ENCODE data around the gene TAAR6.

GRCh38 chr6:132552372-132552771 is 17.8 kb upstream of the TAAR6 start, which contains the start of gene TAAR8:
- TF ChIP-seq, protein P1, sequence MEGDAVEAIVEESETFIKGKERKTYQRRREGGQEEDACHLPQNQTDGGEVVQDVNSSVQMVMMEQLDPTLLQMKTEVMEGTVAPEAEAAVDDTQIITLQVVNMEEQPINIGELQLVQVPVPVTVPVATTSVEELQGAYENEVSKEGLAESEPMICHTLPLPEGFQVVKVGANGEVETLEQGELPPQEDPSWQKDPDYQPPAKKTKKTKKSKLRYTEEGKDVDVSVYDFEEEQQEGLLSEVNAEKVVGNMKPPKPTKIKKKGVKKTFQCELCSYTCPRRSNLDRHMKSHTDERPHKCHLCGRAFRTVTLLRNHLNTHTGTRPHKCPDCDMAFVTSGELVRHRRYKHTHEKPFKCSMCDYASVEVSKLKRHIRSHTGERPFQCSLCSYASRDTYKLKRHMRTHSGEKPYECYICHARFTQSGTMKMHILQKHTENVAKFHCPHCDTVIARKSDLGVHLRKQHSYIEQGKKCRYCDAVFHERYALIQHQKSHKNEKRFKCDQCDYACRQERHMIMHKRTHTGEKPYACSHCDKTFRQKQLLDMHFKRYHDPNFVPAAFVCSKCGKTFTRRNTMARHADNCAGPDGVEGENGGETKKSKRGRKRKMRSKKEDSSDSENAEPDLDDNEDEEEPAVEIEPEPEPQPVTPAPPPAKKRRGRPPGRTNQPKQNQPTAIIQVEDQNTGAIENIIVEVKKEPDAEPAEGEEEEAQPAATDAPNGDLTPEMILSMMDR (IDR thresholded peaks at IDR 0.05) = no peak
- no peak for TF ChIP-seq POLR2A (IDR thresholded peaks at IDR 0.05)
